Measurements from ENCODE around the gene AKNA. TPM values are rescaled to one million over a fixed set of nuclear protein-coding genes. Genes with fewer than 3 reads are reported as not detected.

AKNA gene
- total RNA-seq, 1 donor from 2014 or later, result 149 TPM

- H3K27ac Mint-ChIP-seq, result peak overlapping the region; percentile 93
- H3K4me1 Mint-ChIP-seq, result peaks cover 65% of the 10 kb centered on the region
- intact Hi-C loops (cut with micrococcal nuclease), result loop anchor here (1.0 to 10.0 kb wide), 8 partner anchors 47 to 872 kb away; partner anchors contain the start of gene COL27A1
- peak; percentile 72 for DNase-seq
- H3K9me3 Mint-ChIP-seq, result no peaks in the 10 kb centered on the region
- no peaks in the 10 kb centered on the region for H3K27me3 Mint-ChIP-seq
- peaks cover 62% of the 10 kb centered on the region for H3K36me3 Mint-ChIP-seq (ENCODE audit: low read depth)
- peak overlapping the region; percentile 96 for H3K4me3 Mint-ChIP-seq
Measured at GRCh38 chr9:114386361-114386885, 1.4 kb downstream of the AKNA start.

DNA sequence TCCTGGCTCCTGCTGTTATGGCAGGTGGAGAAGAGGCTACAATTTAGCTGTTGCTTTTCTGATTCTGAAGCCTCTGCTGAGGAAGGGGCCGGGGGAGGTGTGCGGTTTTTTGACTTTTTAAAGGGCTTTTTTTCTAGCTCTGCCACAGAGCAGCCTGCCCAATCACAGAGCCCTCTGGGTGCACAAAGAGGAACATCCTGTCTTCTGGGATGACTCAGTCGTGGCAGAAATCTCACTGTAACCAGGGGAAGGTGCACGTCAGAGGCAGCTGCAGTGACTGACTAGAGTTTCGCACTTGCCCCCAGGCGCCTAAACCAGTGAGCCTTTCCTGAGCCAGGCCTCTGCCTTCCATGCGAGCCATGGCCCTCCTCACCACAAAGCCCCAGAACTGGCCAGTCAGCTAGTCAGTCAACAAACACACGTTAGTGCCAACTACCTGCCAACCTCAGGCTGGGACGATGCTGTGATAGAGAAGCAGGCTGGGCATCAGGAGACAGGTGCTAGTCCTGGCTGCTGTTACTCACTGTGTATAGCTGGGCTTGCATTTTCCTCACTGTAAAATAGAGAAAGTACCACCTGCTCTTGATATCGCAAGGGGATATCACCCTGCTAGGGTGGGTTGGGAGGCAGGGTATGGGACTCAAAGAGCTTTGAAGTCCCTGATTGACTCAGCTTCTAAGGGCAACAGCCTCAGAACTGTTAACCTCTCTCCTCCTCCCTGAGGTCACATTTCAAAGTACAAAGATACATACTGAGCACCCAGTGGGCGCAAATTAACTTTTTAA is 2.2 kb downstream of the AKNA start:
- intact Hi-C loops (cut with micrococcal nuclease), result loop anchor here (1.0 to 10.0 kb wide), 13 partner anchors 12 to 871 kb away; partner anchors contain the start of genes ATP6V1G1 and COL27A1
- DNase-seq, result peak; percentile 97
- no peaks in the 10 kb centered on the region for H3K27me3 Mint-ChIP-seq
- peaks cover 63% of the 10 kb centered on the region for H3K36me3 Mint-ChIP-seq (ENCODE audit: low read depth)
- H3K4me3 Mint-ChIP-seq, result peak overlapping the region; percentile 96
- no peaks in the 10 kb centered on the region for H3K9me3 Mint-ChIP-seq
- H3K27ac Mint-ChIP-seq, result peak overlapping the region; percentile 93
- peaks cover 61% of the 10 kb centered on the region for H3K4me1 Mint-ChIP-seq

GRCh38 chr9:114384836-114385396 is 2.9 kb downstream of the AKNA start:
- no peaks in the 10 kb centered on the region for H3K27me3 Mint-ChIP-seq
- DNase-seq, result no peak
- intact Hi-C loops (cut with micrococcal nuclease), result loop anchor here (1.0 to 10.0 kb wide), 12 partner anchors 12 to 870 kb away; partner anchors contain the start of genes ATP6V1G1 and COL27A1
- H3K27ac Mint-ChIP-seq, result peak overlapping the region; percentile 93
- H3K4me3 Mint-ChIP-seq, result peak overlapping the region; percentile 96
- H3K36me3 Mint-ChIP-seq (ENCODE audit: low read depth), result peaks cover 60% of the 10 kb centered on the region
- H3K9me3 Mint-ChIP-seq, result no peaks in the 10 kb centered on the region
- H3K4me1 Mint-ChIP-seq, result peaks cover 58% of the 10 kb centered on the region

GRCh38 chr9:114384341-114384740 is 3.4 kb downstream of the AKNA start:
- H3K36me3 Mint-ChIP-seq (ENCODE audit: low read depth), result peaks cover 65% of the 10 kb centered on the region
- intact Hi-C loops (cut with micrococcal nuclease), result loop anchor here (10.0 kb wide), 3 partner anchors 230 to 870 kb away; partner anchors contain the start of gene COL27A1
- peak overlapping the region; percentile 96 for H3K4me3 Mint-ChIP-seq
- DNase-seq, result no peak
- peaks cover 58% of the 10 kb centered on the region for H3K4me1 Mint-ChIP-seq
- no peaks in the 10 kb centered on the region for H3K27me3 Mint-ChIP-seq
- H3K9me3 Mint-ChIP-seq, result no peaks in the 10 kb centered on the region
- H3K27ac Mint-ChIP-seq, result peak overlapping the region; percentile 93

GRCh38 chr9:114383521-114384231 is 4.1 kb downstream of the AKNA start:
- Mint-ChIP-seq H3K36me3 (ENCODE audit: low read depth) (peaks cover 66% of the 10 kb centered on the region), H3K4me1 (peaks cover 56% of the 10 kb centered on the region), H3K9me3 (no peaks in the 10 kb centered on the region), H3K4me3 (peak overlapping the region; percentile 96), H3K27ac (peak overlapping the region; percentile 93), H3K27me3 (no peaks in the 10 kb centered on the region)
- peak; percentile 72 for DNase-seq
- intact Hi-C loops (cut with micrococcal nuclease), result loop anchor here (2.0 to 10.0 kb wide), 4 partner anchors 17 to 869 kb away; partner anchors contain the start of gene COL27A1

GRCh38 chr9:114382699-114383520 is 4.9 kb downstream of the AKNA start:
- intact Hi-C loops (cut with micrococcal nuclease), result loop anchor here (2.0 to 10.0 kb wide), 4 partner anchors 16 to 868 kb away; partner anchors contain the start of gene COL27A1
- H3K4me3 Mint-ChIP-seq, result peak overlapping the region; percentile 96

DNA sequence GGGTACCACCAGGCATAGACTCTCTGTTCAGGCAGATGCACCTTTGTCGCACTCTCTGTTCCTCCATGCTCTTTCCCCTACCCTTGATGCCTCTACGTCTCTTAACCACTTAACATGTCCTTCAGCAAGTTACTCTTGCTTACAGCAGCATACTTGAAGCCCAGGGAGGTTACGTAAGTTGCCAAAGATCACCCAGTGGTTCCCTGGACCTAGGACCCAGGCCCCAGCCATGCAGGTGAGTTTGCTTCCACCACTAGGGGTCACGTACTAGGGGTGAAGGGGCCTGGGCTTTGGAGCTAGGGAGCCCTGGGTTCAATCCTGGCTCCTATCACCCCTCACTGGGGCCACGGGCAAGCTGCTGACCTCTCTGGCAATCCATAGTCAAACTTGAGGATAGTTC is 8.9 kb downstream of the AKNA start:
- intact Hi-C loops (cut with micrococcal nuclease), result no loop called here
- H3K27me3 Mint-ChIP-seq, result no peaks in the 10 kb centered on the region
- H3K27ac Mint-ChIP-seq, result peak overlapping the region; percentile 87
- H3K9me3 Mint-ChIP-seq, result no peaks in the 10 kb centered on the region
- H3K36me3 Mint-ChIP-seq (ENCODE audit: low read depth), result peaks cover 77% of the 10 kb centered on the region
- H3K4me3 Mint-ChIP-seq, result peak overlapping the region; percentile 51
- H3K4me1 Mint-ChIP-seq, result peaks cover 79% of the 10 kb centered on the region
- no peak for DNase-seq

More at GRCh38 chr9:114382699-114383520, 4.9 kb downstream of the AKNA start:
- H3K4me1 Mint-ChIP-seq, result peaks cover 60% of the 10 kb centered on the region
- peaks cover 71% of the 10 kb centered on the region for H3K36me3 Mint-ChIP-seq (ENCODE audit: low read depth)
- H3K9me3 Mint-ChIP-seq, result no peaks in the 10 kb centered on the region
- no peaks in the 10 kb centered on the region for H3K27me3 Mint-ChIP-seq
- peak overlapping the region; percentile 93 for H3K27ac Mint-ChIP-seq
- peak; percentile 91 for DNase-seq

- peaks cover 75% of the 10 kb centered on the region for H3K4me1 Mint-ChIP-seq
- no peaks in the 10 kb centered on the region for H3K9me3 Mint-ChIP-seq
- intact Hi-C loops (cut with micrococcal nuclease), result no loop called here
- no peaks in the 10 kb centered on the region for H3K27me3 Mint-ChIP-seq
- peak overlapping the region; percentile 87 for H3K27ac Mint-ChIP-seq
- peak overlapping the region; percentile 51 for H3K4me3 Mint-ChIP-seq
- H3K36me3 Mint-ChIP-seq (ENCODE audit: low read depth), result peaks cover 77% of the 10 kb centered on the region
- DNase-seq, result no peak
Measured at GRCh38 chr9:114378016-114378415, 9.8 kb downstream of the AKNA start.

- Mint-ChIP-seq H3K9me3 (no peaks in the 10 kb centered on the region), H3K4me1 (peaks cover 77% of the 10 kb centered on the region), H3K27ac (peak overlapping the region; percentile 87), H3K36me3 (ENCODE audit: low read depth) (peaks cover 76% of the 10 kb centered on the region), H3K4me3 (no peak overlapping the region), H3K27me3 (no peaks in the 10 kb centered on the region)
- intact Hi-C loops (cut with micrococcal nuclease), result no loop called here
- DNase-seq, result no peak
Measured at GRCh38 chr9:114376586-114377445, 11.0 kb downstream of the AKNA start.

GRCh38 chr9:114375386-114376175 is 12.2 kb downstream of the AKNA start:
- DNase-seq, result no peak
- intact Hi-C loops (cut with micrococcal nuclease), result no loop called here
- Mint-ChIP-seq H3K27me3 (no peaks in the 10 kb centered on the region), H3K36me3 (ENCODE audit: low read depth) (peaks cover 78% of the 10 kb centered on the region), H3K27ac (peak overlapping the region; percentile 96), H3K9me3 (no peaks in the 10 kb centered on the region), H3K4me3 (peak overlapping the region; percentile 24), H3K4me1 (peaks cover 83% of the 10 kb centered on the region)

GRCh38 chr9:114374936-114375335 is 12.8 kb downstream of the AKNA start:
- H3K4me1 Mint-ChIP-seq, result peaks cover 80% of the 10 kb centered on the region
- no peak for DNase-seq
- H3K27ac Mint-ChIP-seq, result peak overlapping the region; percentile 96
- no peaks in the 10 kb centered on the region for H3K9me3 Mint-ChIP-seq
- peaks cover 77% of the 10 kb centered on the region for H3K36me3 Mint-ChIP-seq (ENCODE audit: low read depth)
- peak overlapping the region; percentile 24 for H3K4me3 Mint-ChIP-seq
- intact Hi-C loops (cut with micrococcal nuclease), result loop anchor here (1.0 kb wide), 1 partner anchor 12 kb away; no protein-coding TSS in a partner anchor
- H3K27me3 Mint-ChIP-seq, result no peaks in the 10 kb centered on the region
